HS-5 (cell line): Measurements from ENCODE around the gene ZNF92.
"Not testable (repeated sequence)": the region's sequence is repeated elsewhere in the genome, so short reads cannot be mapped to it uniquely, and the experiment has no call there.

Source experiments
- DNase-seq: peaks from one replicate; pipeline ENCODE4 v3.0.0-alpha.2; 2012; ENCODE audit warnings: low read depth

Gene ZNF92

DNA sequence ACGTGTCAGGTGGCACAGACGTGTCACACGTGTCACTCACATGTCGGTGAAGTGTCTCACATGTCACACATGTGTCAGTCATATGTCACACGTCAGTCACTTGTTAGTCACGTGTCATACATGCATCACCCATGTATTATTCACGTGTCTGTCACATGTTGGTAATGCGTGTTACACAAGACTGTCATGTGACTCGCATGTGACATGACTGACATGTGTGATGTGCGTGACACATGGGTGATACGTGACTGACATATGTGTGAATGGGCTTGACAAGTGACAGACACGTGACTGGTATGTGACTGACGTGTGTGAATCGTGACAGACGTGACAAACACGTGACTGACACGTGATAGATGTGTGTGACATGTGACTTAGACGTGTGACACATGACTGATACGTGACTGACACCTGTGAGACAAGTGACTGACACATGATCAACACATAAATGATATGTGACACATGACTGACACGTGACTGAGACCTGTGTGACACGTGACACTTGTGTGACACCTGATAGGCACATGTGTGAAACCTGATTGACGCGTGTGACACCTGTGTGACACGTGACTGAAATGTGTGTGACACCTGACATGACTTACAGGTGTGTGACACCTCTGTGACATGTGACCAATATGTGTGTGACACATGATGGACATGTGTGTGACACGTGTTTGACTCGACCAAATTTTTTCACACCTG, 56.1 kb downstream of the ZNF92 start:
- DNase-seq = no peak

DNA sequence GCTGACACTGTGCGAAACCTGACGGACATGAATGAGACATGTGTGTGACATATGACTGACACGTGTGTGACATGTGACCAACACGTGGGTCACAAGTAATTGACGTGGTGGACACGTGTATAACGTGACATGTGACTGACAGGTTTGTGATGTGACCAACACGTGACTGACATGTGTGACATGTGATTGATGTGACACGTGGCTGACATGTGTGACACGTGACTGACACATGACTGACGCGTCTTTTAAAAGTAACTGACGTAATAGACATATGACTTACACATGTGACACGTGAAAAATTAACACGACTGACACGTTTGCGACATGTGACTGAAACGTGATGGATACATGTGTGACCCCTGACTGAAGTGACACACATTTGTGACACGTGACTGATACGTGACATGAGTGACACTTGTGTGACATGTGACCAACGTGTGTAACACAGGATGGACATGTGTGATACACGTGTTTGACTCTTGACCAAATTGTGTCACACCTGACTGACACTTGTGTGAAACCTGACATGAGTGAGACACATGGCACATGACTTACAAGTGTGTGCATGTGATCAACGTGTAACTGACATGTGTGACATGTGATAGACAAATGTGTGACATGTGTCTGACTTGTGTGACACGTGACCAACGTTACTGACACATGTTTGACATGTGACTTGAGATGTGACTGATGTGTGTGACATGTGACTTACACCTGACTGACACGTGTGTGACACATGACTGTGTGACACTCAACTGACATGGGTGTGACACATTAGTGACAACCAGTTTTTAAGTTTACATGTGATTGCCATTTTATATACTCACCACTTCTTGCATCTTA, 56.9 kb downstream of the ZNF92 start:
- DNase-seq = no peak

DNA sequence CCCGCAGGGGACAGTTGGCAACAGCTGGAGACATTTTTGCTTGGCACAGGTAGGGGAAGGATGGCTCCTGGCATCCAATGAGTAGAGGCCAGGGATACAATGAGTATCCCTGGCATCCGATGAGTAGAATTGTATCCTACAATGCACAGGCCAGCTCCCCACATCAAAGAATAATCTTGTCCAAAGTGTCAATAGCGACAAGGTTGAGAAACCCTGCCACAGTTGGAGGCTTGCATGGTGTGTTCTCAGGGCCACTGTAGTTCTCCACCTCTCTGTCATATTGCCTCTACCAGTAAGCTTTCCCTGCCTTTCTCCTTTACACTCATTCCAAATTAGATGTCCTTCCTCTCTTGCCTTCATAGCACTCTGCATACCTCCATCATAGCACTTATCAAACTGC, 60.7 kb downstream of the ZNF92 start:
- DNase-seq = no peak

DNA sequence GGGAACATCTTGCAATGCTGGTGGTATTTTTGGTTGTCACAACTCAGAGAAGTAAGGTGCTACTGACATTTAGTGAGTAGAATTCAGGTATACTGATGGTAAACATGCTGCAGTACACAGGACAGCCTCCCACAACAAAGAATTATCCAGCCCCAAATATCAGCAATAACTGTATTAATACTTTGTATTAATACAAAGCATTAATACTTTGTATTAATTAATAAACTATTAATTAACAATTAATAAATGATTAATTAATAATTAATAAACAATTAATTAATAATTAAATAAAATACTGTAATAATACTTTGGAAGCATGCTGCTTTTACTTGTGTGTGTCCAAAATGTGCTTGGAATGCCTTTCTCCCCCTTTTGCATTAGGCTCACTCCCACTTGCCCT, 62.5 kb downstream of the ZNF92 start:
- no peak for DNase-seq

DNA sequence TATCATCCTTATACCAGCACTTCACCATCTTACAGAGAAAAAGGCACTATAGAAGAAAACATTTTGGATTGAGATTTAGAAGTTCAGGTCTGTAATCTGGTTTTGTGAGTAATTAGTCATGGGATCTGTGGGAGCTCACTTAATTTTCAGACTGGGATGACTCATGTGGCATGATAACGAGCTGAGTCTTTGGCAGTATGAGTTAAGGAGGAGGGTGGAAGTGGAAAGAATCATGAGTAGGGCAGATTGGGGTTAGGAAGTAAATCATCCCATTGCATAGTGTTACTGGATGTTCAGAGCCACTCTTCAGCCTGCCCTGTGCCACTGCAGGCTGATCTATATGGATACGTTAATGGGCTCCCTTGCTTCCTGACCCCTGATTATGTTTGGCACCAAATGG, 64.9 kb downstream of the ZNF92 start:
- DNase-seq = peak; percentile 69

DNA sequence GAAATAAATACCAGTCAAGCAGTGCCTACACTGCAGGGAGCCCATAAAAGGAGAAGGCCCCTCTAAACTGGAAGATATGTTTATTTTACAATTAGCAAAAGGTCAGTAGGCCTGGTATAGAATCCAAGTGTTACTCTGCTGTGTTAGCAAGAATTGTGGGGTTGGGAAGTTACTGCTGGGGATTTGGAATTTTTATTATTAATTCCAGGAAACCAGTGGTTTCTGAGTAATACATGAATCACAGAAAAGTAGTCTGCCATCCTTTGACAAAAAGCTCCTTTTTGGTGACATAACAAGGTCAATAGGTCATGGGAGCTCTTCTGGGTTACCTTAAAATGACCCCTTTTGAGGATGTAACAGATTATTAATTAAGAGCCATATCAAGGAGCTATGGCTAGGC, 67.4 kb downstream of the ZNF92 start:
- peak; percentile 39 for DNase-seq

DNA sequence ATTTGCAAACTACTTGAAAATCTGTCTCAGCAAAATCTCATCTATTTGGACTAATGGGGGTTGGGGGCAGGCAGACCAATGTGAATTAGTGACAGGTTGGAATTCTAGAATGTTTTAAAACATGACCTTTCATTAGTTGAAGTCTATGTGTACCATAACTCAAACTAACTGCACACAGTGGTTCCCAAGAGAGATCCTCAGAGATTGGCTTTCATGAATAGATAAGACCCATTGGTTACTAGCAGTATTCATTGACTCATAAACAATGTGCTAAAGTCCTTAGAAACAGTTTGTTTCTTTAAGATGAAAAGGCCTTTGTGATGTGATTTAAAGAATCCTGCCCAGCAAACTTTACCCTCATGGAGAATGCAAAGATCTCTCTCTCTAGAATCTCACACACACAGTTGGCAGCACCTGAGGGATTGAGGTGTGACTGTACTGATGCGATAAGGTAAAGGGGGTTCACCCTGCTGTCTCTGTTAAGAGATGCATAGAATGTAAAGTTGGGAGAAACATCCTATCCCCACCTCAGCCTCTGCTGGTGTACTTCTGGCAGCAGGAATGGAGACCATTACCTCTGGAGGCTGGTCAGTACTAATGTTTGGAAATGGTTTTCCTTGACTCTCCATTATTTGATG, 70.7 kb downstream of the ZNF92 start:
- DNase-seq = no peak

DNA sequence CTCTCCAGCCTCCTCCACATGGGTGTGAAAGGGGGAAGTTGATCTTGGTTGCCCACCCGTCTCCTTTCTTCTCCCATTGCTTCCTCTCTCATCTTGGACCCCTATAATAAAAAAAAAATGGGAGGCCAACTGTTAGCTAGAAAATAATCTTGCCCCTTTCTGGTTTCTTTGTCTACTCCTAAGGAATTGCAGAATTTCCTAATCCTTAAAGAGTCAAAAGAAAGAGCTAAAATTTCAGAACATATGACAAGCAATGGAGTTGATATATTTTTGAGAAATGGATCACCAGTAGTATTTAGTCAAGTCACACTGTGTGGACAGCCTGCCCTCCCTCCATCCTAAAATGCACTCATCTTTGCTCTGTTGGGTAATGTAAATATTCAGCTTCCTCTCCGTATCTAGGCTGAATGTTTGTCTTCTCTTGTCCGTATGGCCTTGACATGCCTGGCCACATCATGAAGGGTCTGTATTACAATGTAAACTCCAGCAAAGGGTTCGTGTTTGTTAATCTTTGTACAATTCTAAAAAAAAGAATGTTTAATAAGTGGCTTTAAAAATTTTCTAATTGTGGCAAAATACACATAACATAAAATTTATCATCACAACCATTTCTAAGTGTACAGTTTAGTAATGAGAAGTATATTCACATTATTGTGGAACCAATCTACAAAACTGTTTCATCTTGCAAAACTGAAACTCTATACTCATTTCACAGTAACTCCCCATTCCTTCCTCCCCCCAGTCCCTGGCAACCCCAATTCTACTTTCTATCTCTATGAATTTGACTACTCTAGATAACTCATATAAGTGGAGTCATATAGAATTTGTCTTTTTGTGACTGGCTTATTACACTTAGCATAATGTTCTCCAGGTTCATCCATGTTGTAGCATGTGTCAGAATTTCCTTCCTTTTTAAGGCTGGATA, 71.5 kb downstream of the ZNF92 start:
- no peak for DNase-seq

DNA sequence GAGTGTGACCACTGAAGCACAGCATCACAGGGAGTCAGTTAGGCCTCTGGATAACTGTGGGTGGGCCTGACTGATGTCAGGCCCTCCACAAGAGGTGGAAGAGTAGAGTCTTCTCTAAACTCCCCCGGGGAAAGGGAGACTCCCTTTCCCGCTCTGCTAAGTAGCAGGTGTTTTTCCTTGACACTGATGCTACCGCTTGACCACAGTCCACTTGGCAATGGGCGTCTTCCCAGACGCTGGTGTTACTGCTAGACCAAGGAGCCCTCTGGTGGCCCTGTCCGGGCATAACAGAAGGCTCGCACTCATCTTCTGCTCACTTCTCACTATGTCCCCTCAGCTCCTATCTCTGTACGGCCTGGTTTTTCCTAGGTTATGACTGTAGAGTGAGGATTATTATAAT, 73.4 kb downstream of the ZNF92 start:
- DNase-seq = not testable (repeated sequence)

DNA sequence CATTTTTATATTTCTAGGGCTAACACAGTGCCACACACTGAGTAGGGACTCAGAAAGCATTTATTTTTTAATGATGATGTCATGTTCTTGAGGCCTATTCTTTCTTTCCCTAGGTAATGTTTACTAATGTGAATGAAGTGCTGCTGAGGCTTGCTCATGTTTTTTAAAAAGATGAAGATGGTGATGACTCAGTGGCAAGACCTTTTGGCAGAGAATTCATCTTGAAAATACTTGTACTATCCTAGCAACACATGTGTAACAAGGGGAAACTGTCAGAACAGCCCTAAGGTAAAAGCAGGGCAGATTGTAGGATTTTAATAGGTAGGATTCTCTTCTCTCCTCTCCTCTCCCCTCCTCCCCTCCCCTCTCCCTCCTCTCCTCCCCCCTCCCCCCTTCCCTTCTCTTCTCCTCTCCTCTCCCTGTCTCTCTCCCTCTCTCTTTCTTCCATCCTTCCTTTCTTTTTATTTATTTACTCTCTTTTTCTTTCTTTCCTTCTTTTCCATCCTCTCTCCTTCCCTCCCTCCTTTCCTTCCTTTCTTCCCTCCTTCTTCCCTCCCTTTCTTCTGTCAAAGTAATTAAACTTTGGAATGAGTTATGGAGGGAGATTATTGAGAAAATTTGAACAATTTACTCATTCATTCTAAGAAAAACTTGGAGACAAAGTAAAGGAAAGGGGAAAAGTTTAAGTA, 75.3 kb downstream of the ZNF92 start:
- DNase-seq = peak; percentile 42

DNA sequence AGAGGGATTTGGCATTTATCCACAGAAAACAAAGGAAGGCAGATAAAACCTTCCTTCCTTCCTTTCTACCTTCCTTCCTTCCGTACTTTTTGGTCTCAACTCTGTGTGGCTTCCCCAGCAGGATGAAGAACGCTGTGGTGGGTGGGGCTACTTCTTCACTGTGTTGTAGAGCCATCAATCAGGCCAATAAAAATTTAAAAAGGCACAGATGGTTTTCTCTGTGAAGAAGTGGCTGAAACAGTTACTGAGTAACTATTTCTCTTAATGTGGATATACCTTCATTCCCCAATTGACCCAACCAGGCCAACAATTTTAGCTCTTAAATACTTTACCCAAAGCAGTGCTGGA, 75.8 kb downstream of the ZNF92 start:
- DNase-seq = no peak
